Kidney glomerular epithelial cell (primary cell): Measurements from ENCODE around the gene MICU2.

Experiments
- DNase-seq: peaks from one replicate; lab custom pipeline; 2025; lab: John Stamatoyannopoulos, UW

Gene MICU2, protein sequence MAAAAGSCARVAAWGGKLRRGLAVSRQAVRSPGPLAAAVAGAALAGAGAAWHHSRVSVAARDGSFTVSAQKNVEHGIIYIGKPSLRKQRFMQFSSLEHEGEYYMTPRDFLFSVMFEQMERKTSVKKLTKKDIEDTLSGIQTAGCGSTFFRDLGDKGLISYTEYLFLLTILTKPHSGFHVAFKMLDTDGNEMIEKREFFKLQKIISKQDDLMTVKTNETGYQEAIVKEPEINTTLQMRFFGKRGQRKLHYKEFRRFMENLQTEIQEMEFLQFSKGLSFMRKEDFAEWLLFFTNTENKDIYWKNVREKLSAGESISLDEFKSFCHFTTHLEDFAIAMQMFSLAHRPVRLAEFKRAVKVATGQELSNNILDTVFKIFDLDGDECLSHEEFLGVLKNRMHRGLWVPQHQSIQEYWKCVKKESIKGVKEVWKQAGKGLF

DNA sequence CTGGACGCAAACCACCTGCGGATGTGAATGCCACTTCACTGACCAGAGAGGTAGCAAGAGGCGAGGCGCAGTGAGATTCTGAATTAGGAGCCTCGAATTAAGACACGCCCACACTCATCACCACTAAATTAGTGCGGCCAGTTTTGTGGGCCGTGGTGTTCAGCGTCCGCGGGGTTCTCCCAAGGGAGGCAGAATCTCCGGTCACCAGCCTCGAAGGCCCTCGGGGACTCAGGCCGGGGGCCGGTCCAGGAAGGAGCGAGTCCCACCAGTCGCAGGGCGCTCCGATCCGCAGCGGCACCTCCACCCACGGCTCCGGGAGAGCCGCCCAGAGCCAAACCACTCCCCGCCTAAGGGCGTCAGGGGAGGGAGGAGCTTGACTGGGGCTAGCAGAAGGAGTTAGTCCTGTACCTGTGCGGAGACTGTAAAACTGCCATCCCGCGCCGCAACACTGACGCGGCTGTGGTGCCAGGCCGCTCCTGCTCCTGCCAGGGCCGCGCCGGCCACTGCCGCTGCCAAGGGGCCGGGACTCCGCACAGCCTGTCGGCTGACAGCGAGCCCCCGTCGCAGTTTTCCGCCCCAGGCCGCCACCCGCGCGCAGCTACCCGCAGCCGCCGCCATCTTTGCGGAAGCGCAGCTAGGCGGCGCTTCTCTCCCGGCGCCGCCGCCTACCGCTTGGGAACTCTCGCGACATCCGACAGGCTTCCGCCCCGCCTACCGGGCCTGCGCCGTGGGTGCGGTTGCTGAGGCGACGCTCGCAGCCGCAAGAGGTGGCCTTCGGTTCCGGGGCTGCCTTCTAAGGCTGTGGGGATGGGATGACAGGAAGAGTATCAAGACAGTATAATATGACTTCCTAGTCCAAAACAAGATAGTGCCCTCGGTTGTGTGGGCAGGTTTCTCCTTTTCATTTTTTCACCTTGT, at the start of gene MICU2:
Gene MICU2 (minus strand): TSS at position 640 of the 918 bp plus-strand sequence. CDS start 22 bp downstream, at position 618.
- DNase-seq, result peak; percentile 89

- no peak for DNase-seq
Measured at GRCh38 chr13:21641629-21642028, 37.7 kb upstream of the MICU2 start.

DNA sequence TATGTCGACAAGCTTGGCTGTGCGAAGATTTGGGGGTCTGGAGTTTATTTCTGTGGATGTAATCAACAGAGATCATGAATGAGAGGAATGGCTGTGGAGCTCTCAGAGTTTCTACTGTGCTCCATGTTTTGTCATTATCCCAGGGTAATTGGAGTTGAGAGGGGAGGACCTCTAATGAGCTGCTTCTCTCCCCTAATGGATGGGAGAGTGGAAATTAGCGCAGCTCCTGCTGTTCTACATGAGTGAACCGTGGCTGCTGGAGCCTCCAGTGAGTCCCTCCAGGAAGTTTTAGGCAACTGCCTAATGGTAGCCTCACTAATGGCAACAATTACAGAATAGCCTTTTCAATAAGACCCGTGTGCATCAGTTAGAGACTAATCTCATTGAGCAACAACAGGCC, 35.6 kb upstream of the MICU2 start:
- DNase-seq, result no peak

- peak; percentile 10 for DNase-seq
Measured at GRCh38 chr13:21638319-21639282, 34.6 kb upstream of the MICU2 start.

- DNase-seq, result peak; percentile 80
Measured at GRCh38 chr13:21637296-21637695, 33.3 kb upstream of the MICU2 start.

GRCh38 chr13:21636656-21637055, 32.7 kb upstream of the MICU2 start:
- no peak for DNase-seq

DNA sequence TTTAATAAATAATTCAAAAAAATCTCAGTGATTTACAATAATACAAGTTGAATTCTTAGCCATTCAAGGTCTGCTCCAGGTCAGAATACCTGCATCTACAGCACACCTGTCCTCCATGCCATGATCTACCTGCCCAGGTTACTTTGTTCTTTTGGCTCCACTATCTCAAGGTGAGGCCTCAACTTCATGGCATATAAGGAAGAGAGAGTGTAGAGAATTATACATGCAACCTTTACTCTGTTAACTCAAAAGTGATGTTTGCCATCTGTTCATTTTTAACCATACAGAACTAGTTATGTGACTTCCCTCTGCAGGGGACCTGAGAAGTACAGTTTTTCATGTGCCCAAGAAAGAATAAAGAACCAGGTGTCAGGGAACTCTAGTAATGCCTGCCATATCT, 28.2 kb upstream of the MICU2 start:
- DNase-seq, result no peak

DNA sequence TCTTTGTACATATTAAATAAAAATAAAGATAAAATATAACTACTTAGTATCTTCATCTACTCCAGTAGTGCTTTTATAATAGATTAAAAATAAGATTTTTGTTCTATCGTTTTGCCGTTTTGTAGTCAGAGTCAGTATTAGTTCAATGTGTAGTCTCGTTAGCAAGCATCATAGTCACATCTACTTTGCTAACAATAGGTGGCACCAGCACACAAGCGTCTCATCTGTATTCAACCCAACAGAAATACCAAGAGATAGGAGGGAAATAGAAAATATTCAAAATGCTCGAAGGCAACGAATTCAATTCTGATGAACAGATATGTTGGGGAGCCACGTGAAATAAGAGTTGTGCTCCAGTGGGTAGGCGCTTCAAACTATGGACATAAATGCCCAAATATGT, 21.4 kb upstream of the MICU2 start:
- DNase-seq, result peak; percentile 69

GRCh38 chr13:21620861-21621260, 16.9 kb upstream of the MICU2 start:
- no peak for DNase-seq

DNA sequence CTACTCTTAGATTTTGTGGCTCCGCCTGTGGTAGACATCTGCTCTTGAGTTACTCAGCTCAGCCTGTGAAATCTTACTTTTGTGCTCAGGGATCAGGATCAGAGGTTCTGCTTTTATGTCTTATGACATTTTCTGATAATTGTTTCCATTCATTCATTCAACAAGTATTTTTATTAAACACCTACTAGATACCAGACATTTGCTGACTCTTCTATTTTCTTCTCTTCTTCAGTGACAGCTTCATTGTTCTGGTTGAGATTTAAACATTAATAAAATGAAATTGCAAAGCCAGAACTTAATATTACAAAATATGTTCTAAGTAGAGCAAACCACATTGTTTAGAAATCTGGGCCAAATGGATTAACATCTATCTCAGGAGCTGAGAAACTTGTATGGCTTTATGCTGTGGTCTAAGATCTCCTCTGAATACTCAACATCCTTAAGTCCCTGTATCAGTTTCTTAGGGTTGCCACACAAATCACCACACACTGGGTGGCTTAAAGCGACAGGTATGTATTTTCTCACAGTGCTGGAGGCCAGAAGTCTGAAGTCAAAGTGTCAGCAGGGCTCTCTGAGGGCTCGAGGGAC, 15.8 kb upstream of the MICU2 start:
- DNase-seq, result no peak

GRCh38 chr13:21616880-21617279, 12.9 kb upstream of the MICU2 start:
- DNase-seq, result peak; percentile 7

DNA sequence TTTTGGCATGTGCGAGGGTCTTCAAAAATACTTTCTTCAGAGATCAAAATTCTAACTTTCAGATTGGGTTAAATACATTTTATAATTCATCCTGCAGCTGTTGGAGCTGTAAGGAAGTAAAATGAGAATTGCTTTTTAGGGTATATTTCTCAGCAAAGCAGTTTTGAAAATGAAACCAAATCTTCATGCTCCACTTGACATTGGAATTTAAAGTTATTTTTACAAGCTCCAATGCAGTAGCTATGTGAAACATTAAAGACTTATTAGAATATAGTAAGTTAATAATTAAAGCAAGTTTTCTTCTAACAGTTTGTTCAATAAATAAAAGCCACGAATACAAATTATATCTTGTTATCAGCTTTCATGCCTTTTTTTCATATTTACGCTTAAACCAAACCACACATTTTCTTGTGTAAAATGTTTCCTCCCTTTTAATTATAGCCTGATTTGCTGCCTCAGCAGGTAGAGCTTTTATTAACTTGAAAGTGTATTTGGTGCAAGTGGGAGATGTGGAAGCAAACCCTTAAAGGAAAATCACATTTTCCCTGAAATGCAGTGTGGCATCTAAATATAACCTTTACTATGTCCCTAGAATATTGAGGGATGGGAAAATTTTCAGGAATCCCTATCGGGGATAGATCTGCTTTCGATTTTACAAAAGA, 12.4 kb upstream of the MICU2 start:
- DNase-seq, result no peak

DNA sequence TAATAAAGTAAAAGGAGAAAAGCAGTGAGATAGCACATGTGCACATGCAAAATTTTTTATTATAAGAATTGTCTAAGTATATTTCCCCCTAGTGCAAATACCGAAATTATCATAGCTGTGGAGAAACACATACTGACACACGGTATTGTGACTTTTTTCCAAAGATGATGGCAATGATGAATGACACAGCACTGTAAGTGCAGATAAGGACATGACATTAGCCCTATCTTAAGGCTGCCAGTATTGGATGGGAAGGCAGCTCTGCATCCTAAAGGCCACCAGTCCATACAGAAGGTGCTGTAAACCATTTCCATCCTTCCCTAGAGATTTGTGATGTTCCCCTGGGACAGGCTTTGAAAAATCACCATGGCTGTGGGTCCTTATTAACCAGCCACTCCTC, 11.5 kb upstream of the MICU2 start:
- no peak for DNase-seq

DNA sequence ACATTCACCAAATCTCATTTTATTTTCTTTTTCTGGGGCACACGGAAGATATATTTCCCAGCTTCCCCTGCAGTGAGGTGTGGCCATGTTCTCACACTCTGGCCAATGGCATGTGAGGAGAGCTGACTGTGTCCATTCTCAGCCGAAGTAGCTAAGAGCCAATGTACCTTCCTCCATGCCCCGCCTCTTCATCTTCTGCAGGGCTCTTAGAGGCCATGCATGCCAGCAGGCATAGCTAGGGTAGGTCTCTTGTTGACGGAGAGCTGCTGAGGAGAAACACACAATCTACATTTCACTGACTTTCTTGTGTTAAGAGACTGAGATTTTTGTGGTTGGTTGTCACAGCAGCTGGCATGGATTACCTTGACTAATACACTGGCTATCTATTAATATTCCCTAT, 9.8 kb upstream of the MICU2 start:
- DNase-seq, result no peak

GRCh38 chr13:21611385-21611784, 7.4 kb upstream of the MICU2 start:
- no peak for DNase-seq

- DNase-seq, result no peak
Measured at GRCh38 chr13:21610687-21611086, 6.7 kb upstream of the MICU2 start.

- no peak for DNase-seq
Measured at GRCh38 chr13:21608961-21609360, 5.0 kb upstream of the MICU2 start.

DNA sequence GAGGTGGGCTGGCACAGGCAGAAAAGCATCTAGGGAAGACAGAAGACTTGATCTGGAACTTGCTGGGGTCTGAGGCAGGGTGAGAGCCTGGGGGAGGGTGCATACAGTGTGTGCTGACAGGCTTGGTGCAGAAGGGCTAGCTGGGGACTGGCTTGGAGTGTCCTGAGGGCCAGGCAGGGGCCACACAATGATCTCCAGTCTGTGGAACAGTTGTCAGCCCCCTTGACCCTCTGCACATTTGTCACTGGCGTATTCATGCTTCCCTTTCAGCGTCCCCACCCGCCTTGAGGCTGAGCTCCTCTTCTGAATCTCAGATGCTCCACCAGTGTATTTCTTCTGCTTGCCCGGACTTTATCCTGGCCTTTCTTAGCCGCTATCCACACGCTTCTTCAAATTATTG, 2.8 kb upstream of the MICU2 start:
- no peak for DNase-seq

GRCh38 chr13:21606251-21606650, 2.3 kb upstream of the MICU2 start:
- no peak for DNase-seq

DNA sequence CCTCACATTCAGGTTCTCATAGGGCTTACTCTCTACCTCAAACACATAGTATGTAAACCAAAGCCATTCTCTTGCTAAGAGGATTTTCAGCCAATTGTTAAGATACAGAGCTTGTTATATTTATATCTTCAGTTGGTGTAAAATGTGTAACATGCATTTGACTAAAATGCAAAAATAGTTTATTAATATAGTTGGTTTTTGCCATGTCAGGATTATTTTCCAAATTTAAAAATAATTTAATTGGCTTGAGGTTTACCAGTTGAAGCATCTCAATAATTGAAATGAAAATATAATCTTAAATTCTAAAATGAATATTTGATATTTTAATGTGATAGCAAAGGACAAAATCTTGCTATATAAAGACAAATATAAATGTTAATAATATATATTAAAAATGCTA, 7.2 kb downstream of the MICU2 start:
- no peak for DNase-seq

DNA sequence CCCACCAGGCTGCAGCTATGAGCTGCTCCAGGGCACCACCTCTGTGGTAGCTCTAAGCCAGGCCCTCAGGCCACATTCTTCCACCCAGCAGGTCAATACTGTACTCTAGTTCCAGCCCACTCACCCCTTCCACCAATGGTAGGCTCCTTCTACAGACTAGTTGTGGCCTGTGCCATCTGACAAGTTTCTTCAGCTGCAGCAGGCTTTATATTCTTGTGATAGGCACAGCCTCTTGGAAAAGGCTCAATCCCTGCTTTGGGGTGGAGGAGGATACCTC, 8.5 kb downstream of the MICU2 start:
- no peak for DNase-seq
